IMR-90 (cell line): ENCODE data around the gene BTN3A1. TPM values are rescaled to one million over a fixed set of nuclear protein-coding genes. Genes with fewer than 3 reads are reported as not detected.
A peak's percentile ranks its signal among the peaks of the same experiment; 100 is the strongest.

ENCODE experiments used
- ATAC-seq: fragments of 200-7000 bp; cut with Tn5 transposase; 2 replicates; pipeline ENCODE4 v1.9.1; 2020; ENCODE audit warnings: low read depth, mild to moderate bottlenecking, moderate library complexity
- BruUV-seq: library from RNA; stranded (reverse); fragments of 400-500 nt; replicated peaks from 2 replicates; lab custom pipeline; 2021; lab: Mats Ljungman, UMichigan
- CTCF ChIA-PET: fragments of 300-600 bp; formaldehyde crosslinking; extraction: SDS; loops from one replicate; lab custom pipeline; 2021; ENCODE audit warnings: antibody characterized with exemption; lab: Yijun Ruan, JAX
- POLR2A ChIA-PET: fragments of 300-600 bp; sonication (Branson Sonifier 250); formaldehyde crosslinking; loops from one replicate; lab custom pipeline; 2022; ENCODE audit warnings: antibody characterized with exemption; ENCODE audit not compliant: unreplicated experiment; lab: Charles Lee
- DNase-seq: peaks from one replicate; pipeline ENCODE4 v3.0.0; 2013
- H2AFZ ChIP-seq: replicated peaks from 2 replicates; pipeline ENCODE3; 2013; ENCODE audit warnings: low read length, mild to moderate bottlenecking; ENCODE audit not compliant: poor library complexity
- H2AK5ac ChIP-seq: 2 replicates; pipeline ENCODE4 v1.6.1; 2013; ENCODE audit warnings: low read depth, low read length, inconsistent platforms
- H2AK9ac ChIP-seq: replicated peaks from 2 replicates; pipeline ENCODE3; 2013; ENCODE audit warnings: mild to moderate bottlenecking, low read depth, low read length, moderate library complexity; ENCODE audit not compliant: poor library complexity
- H2BK120ac ChIP-seq: 2 replicates; pipeline ENCODE4 v1.6.1; 2013; ENCODE audit warnings: low read depth, low read length, inconsistent platforms
- H2BK15ac ChIP-seq: 3 replicates; pipeline ENCODE4 v1.6.1; 2013; ENCODE audit warnings: low read depth, low read length, inconsistent platforms
- H2BK20ac ChIP-seq: 2 replicates; pipeline ENCODE4 v1.6.1; 2013; ENCODE audit warnings: low read depth, mild to moderate bottlenecking, inconsistent platforms, low read length, moderate library complexity
- H2BK5ac ChIP-seq: 2 replicates; pipeline ENCODE4 v1.6.1; 2013; ENCODE audit warnings: mild to moderate bottlenecking, low read depth, low read length, inconsistent platforms; ENCODE audit not compliant: poor library complexity, severe bottlenecking
- H3K14ac ChIP-seq: replicated peaks from 2 replicates; pipeline ENCODE4 v1.6.1; 2013; ENCODE audit warnings: low read depth, low read length, inconsistent platforms
- H3K18ac ChIP-seq: 2 replicates; pipeline ENCODE4 v1.6.1; 2013; ENCODE audit warnings: low read depth, low read length, control low read depth
- H3K23ac ChIP-seq: 2 replicates; pipeline ENCODE4 v1.6.1; 2013; ENCODE audit warnings: low read depth, low read length, inconsistent platforms
- H3K27ac ChIP-seq: 2 replicates; pipeline ENCODE4 v1.5.1; 2013; ENCODE audit warnings: mild to moderate bottlenecking, control low read depth, low read length; ENCODE audit not compliant: insufficient read depth
- H3K27me3 ChIP-seq: 2 replicates; pipeline ENCODE4 v1.6.1; 2013; ENCODE audit warnings: low read length; ENCODE audit not compliant: control insufficient read depth, insufficient read depth
- H3K36me3 ChIP-seq: 2 replicates; pipeline ENCODE4 v1.6.1; 2013; ENCODE audit warnings: low read length, mixed read lengths; ENCODE audit not compliant: control insufficient read depth, insufficient read depth
- H3K4ac ChIP-seq: 2 replicates; pipeline ENCODE4 v1.6.1; 2013; ENCODE audit warnings: low read depth, low read length, inconsistent platforms
- H3K4me1 ChIP-seq: 2 replicates; pipeline ENCODE4 v1.6.1; 2013; ENCODE audit warnings: low read length, mixed read lengths; ENCODE audit not compliant: control insufficient read depth, insufficient read depth
- H3K4me2 ChIP-seq: 2 replicates; pipeline ENCODE4 v1.6.1; 2013; ENCODE audit warnings: low read depth, mild to moderate bottlenecking, control low read depth, low read length, moderate library complexity
- H3K4me3 ChIP-seq: 2 replicates; pipeline ENCODE4 v1.5.1; 2013; ENCODE audit warnings: low read depth, mild to moderate bottlenecking, control low read depth, low read length, moderate library complexity; ENCODE audit not compliant: insufficient read depth
- H3K56ac ChIP-seq: 2 replicates; pipeline ENCODE4 v1.6.1; 2013; ENCODE audit warnings: low read length, inconsistent platforms; ENCODE audit not compliant: insufficient read depth; ENCODE audit errors: extremely low read depth
- H3K79me1 ChIP-seq, 2 experiments: 2 replicates each; pipeline ENCODE4 v1.6.1; 2013; ENCODE audit warnings: low read length in 2 of 2, inconsistent platforms in 1 of 2, low read depth in 1 of 2
- H3K9ac ChIP-seq: 2 replicates; pipeline ENCODE4 v1.6.1; 2013; ENCODE audit warnings: low read depth, low read length, control low read depth
- H3K9me1 ChIP-seq: 2 replicates; pipeline ENCODE4 v1.6.1; 2013; ENCODE audit warnings: low read length, inconsistent platforms; ENCODE audit not compliant: insufficient read depth
- H3K9me3 ChIP-seq: 2 replicates; pipeline ENCODE4 v1.6.1; 2013; ENCODE audit warnings: low read length; ENCODE audit not compliant: control insufficient read depth, insufficient read depth
- H4K20me1 ChIP-seq: 2 replicates; pipeline ENCODE4 v1.6.1; 2013; ENCODE audit warnings: low read length, inconsistent platforms; ENCODE audit not compliant: insufficient read depth
- H4K5ac ChIP-seq: 2 replicates; pipeline ENCODE4 v1.6.1; 2013; ENCODE audit warnings: mild to moderate bottlenecking, low read depth, low read length, control low read depth
- H4K8ac ChIP-seq, 2 experiments: 2 replicates each; pipeline ENCODE4 v1.6.1; 2013; ENCODE audit warnings: low read depth in 2 of 2, low read length in 2 of 2, control low read depth in 1 of 2, inconsistent platforms in 1 of 2
- H4K91ac ChIP-seq: 2 replicates; pipeline ENCODE4 v1.6.1; 2013; ENCODE audit warnings: low read depth, low read length, inconsistent platforms; ENCODE audit not compliant: insufficient read depth
- CEBPB ChIP-seq: IDR thresholded peaks from 2 replicates; pipeline ENCODE4 v1.6.1; 2012; ENCODE audit warnings: low read depth, low read length, improper control_type of control experiment
- MAFK ChIP-seq: IDR thresholded peaks from 2 replicates; pipeline ENCODE4 v1.6.1; 2012; ENCODE audit warnings: low read depth, low read length, improper control_type of control experiment
- WGBS, 2 experiments: methylation state at CpG; one replicate each; pipeline versions ENCODE4 v1.1.5 to v1.1.7; 2013; ENCODE audit warnings: missing lambda C conversion rate in 2 of 2; ENCODE audit not compliant: insufficient read length in 1 of 2; ENCODE audit errors: extremely low coverage in 2 of 2; 5-methylcytosine and 5-hydroxymethylcytosine counted together
- dilution Hi-C: fragments of 300-500 bp; cut with HindIII; formaldehyde crosslinking; loops from one replicate; pipeline ENCODE4 v1.14.3; 2018; ENCODE audit warnings: low sequenced_read_pairs; ENCODE audit not compliant: unreplicated experiment
- in situ Hi-C: fragments of 300-500 bp; cut with MboI; formaldehyde crosslinking; loops from 3 replicates; pipeline ENCODE4 v1.14.3; 2019; ENCODE audit warnings: low sequenced_read_pairs, inconsistent platforms, mixed read lengths
- intact Hi-C: fragments of 100-400 bp; cut with micrococcal nuclease; formaldehyde crosslinking; loops from 2 replicates; pipeline ENCODE4 v1.10.0; 2022
- polyA plus RNA-seq, 3 experiments: library from polyadenylated mRNA; depleted of rRNA; stranded (reverse); fragments of >200 nt; gene quantifications; 2 replicates each; pipeline ENCODE4 v1.2.3, GENCODE V29; 2012; ENCODE audit warnings: low replicate concordance in 1 of 3
- total RNA-seq: library from RNA; depleted of rRNA; stranded (reverse); fragments of >200 nt; gene quantifications from 2 replicates; pipeline ENCODE4 v1.2.3, GENCODE V29; 2012

The BTN3A1 gene
- total and polyA plus RNA-seq, 2 of the 4 experiments (the other 2 are of a cell fraction), result 14.4 to 16.5 TPM

GRCh38 chr6:26362836-26363220 is 39.2 kb upstream of the BTN3A1 start:
- H2BK5ac ChIP-seq, result no peak overlapping the region
- POLR2A ChIA-PET, result no interaction called here
- H2AK5ac ChIP-seq, result no peak overlapping the region
- DNase-seq, result no peak
- H3K27ac ChIP-seq, result no peak overlapping the region
- no peak for ATAC-seq
- in situ Hi-C loops (no loop called here), dilution Hi-C loops (no loop called here), intact Hi-C loops (no loop called here)
- no peaks in the 10 kb centered on the region for H4K20me1 ChIP-seq
- H4K8ac ChIP-seq, result no peak overlapping the region
- H3K14ac ChIP-seq, result no peak overlapping the region
- H2BK120ac ChIP-seq, result no peak overlapping the region
- no peak overlapping the region for H3K9ac ChIP-seq
- peaks cover 4% of the 10 kb centered on the region; the same call in 1 of the 2 replicates for H3K9me1 ChIP-seq
- no peak overlapping the region for H3K4me3 ChIP-seq
- CTCF ChIA-PET, result no interaction called here
- no peak overlapping the region for H3K56ac ChIP-seq
- no peak overlapping the region for H3K18ac ChIP-seq
- no peak overlapping the region; the same call in 1 of the 2 replicates for H3K23ac ChIP-seq
- no peak overlapping the region for H4K5ac ChIP-seq
- no peak overlapping the region for H3K4me2 ChIP-seq
- H3K4me1 ChIP-seq, result peaks cover 9% of the 10 kb centered on the region
- TF ChIP-seq CEBPB (peak; percentile 72), MAFK (no peak)
- H2BK20ac ChIP-seq, result no peak overlapping the region
- no peak overlapping the region; the same call in 1 of the 2 replicates for H4K91ac ChIP-seq
- no TSS peak for BruUV-seq
- peaks cover 0 to 8% of the 10 kb centered on the region in 2 experiments; a peak in 2 of 4 replicates for H3K79me1 ChIP-seq
- no peaks in the 10 kb centered on the region for H3K27me3 ChIP-seq
- H2AFZ ChIP-seq, result no peak overlapping the region
- H3K36me3 ChIP-seq, result no peaks in the 10 kb centered on the region
- WGBS, 2 experiments, result no CpG with 5 or more reads among the region's 3 CpGs
- no peak overlapping the region for H3K4ac ChIP-seq
- no peak overlapping the region for H2AK9ac ChIP-seq
- no peak overlapping the region for H2BK15ac ChIP-seq
- no peaks in the 10 kb centered on the region for H3K9me3 ChIP-seq
